ENCODE results near the gene HSPA12B. TPM values are rescaled to one million over a fixed set of nuclear protein-coding genes. Genes with fewer than 3 reads are reported as not detected.
A peak's percentile ranks its signal among the peaks of the same experiment; 100 is the strongest.

The HSPA12B gene
- total and polyA plus RNA-seq, 2 donors (not counting 3 experiments of a cell fraction or from before 2014, with no cell fraction given) = 3.7 to 6.6 TPM

- peak overlapping the region; percentile 75 for H3K4me2 ChIP-seq (ENCODE audit: insufficient read depth, low read length)
- H3K9me3 ChIP-seq (replicated peaks; ENCODE audit: control insufficient read depth, insufficient read depth, low read length) = no peaks in the 10 kb centered on the region
- H2AFZ ChIP-seq (ENCODE audit: low read depth, low read length) = no peak overlapping the region
- no peaks in the 10 kb centered on the region for H4K20me1 ChIP-seq (replicated peaks; ENCODE audit: control insufficient read depth, extremely low read depth, insufficient read depth, low read length)
- H3K4me3 ChIP-seq (replicated peaks in 1 of 3; ENCODE audit: insufficient read depth in 1 of 3, low read depth in 1 of 3, low read length in 3 of 3) = peak overlapping the region in 2 of 3 experiments; percentile 44 to 70
- FAIRE-seq = no peak
- H3K9ac ChIP-seq (replicated peaks; ENCODE audit: extremely low read depth, insufficient read depth, low read length) = peak overlapping the region; percentile 91
- TF ChIP-seq POLR2A (IDR thresholded peaks at IDR 0.05; ENCODE audit: low read depth, low read length) (no peak), FOS (IDR thresholded peaks at IDR 0.05; ENCODE audit: borderline replicate concordance, insufficient read depth, low read length) (no peak), GATA2 (IDR thresholded peaks at IDR 0.05; ENCODE audit: insufficient read depth, insufficient read length, low read depth, low read length) (no peak), MAX (IDR thresholded peaks at IDR 0.05; ENCODE audit: insufficient read depth, insufficient read length) (no peak), JUN (IDR thresholded peaks at IDR 0.05; ENCODE audit: borderline replicate concordance, insufficient read depth, insufficient read length, low read depth) (no peak), EZH2 (IDR thresholded peaks at IDR 0.05; ENCODE audit: borderline replicate concordance, low read depth, low read length, severe bottlenecking) (no peak), POLR2AphosphoS5 (IDR thresholded peaks at IDR 0.05; ENCODE audit: insufficient read depth, low read depth, low read length) (no peak), MYC (IDR thresholded peaks at IDR 0.05; ENCODE audit: low read depth, low read length) (no peak)
- TF ChIP-seq, protein P1, sequence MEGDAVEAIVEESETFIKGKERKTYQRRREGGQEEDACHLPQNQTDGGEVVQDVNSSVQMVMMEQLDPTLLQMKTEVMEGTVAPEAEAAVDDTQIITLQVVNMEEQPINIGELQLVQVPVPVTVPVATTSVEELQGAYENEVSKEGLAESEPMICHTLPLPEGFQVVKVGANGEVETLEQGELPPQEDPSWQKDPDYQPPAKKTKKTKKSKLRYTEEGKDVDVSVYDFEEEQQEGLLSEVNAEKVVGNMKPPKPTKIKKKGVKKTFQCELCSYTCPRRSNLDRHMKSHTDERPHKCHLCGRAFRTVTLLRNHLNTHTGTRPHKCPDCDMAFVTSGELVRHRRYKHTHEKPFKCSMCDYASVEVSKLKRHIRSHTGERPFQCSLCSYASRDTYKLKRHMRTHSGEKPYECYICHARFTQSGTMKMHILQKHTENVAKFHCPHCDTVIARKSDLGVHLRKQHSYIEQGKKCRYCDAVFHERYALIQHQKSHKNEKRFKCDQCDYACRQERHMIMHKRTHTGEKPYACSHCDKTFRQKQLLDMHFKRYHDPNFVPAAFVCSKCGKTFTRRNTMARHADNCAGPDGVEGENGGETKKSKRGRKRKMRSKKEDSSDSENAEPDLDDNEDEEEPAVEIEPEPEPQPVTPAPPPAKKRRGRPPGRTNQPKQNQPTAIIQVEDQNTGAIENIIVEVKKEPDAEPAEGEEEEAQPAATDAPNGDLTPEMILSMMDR (IDR thresholded peaks at IDR 0.05; ENCODE audit: extremely low read depth in 1 of 2, insufficient read depth in 1 of 2, low read depth in 1 of 2, low read length in 2 of 2) = no peak
- no peak for DNase-seq (ENCODE audit: low read depth, low spot score)
- dilution Hi-C loops (cut with MboI; ENCODE audit: extremely low pct_ligation_motif_present, low sequenced_read_pairs) (no loop called here), intact Hi-C loops (cut with micrococcal nuclease) (no loop called here)
- no TSS peak for BruUV-seq (replicated peaks)
- no peaks in the 10 kb centered on the region for H3K36me3 ChIP-seq (ENCODE audit: control insufficient read depth in 2 of 2, extremely low read depth in 1 of 2, insufficient read depth in 2 of 2, low read length in 2 of 2)
- CTCF ChIA-PET = interaction anchor here (1.0 to 2.1 kb wide), 3 partner anchors 8 to 25 kb away, joined by 4 to 29 read pairs (median 4); partner anchors contain the start of genes AP5S1 and CENPB
- POLR2A ChIA-PET = no interaction called here
- H3K4me1 ChIP-seq (ENCODE audit: control insufficient read depth, extremely low read depth, insufficient read depth, low read length) = peaks cover 20% of the 10 kb centered on the region
- H3K27me3 ChIP-seq (ENCODE audit: control insufficient read depth in 2 of 2, insufficient read depth in 2 of 2, low read length in 2 of 2) = no peaks in the 10 kb centered on the region
- H3K27ac ChIP-seq (ENCODE audit: insufficient read depth, low read depth, low read length) = peak overlapping the region; percentile 84
- peaks cover 22% of the 10 kb centered on the region for H3K79me2 ChIP-seq (ENCODE audit: control insufficient read depth, insufficient read depth, low read length)
- no peaks in the 10 kb centered on the region for H3K9me1 ChIP-seq (replicated peaks; ENCODE audit: control insufficient read depth, extremely low read depth, insufficient read depth, low read length)
Observed at GRCh38 chr20:3794701-3795420, 62.4 kb downstream of the HSPA12B start.
